ENCODE data around the gene FAF1. TPM values are rescaled to one million over a fixed set of nuclear protein-coding genes. Genes with fewer than 3 reads are reported as not detected.

FAF1 gene
- total and polyA plus RNA-seq, 2 of the 8 experiments (the other 6 are each of a cell fraction or from before 2014, with no cell fraction given): 10.8 to 65.9 TPM

GRCh38 chr1:50852889-50853288, 107.2 kb downstream of the FAF1 start:
- Histone ChIP-seq H3K56ac (replicated peaks; ENCODE audit: insufficient read length, low read depth, low read length) (no peak overlapping the region), H3K4me3 (ENCODE audit: extremely low read depth in 1 of 4, insufficient read depth in 2 of 4, low read depth in 3 of 4, low read length in 4 of 4) (no peak overlapping the region), H3K4me2 (ENCODE audit: insufficient read depth in 1 of 2, low read depth in 2 of 2, low read length in 2 of 2) (no peak overlapping the region), H3K4me1 (replicated peaks in 1 of 4; ENCODE audit: control insufficient read depth in 3 of 4, insufficient read depth in 4 of 4, low read length in 3 of 4) (no peaks in the 10 kb centered on the region), H3K4ac (replicated peaks; ENCODE audit: insufficient read length, low read depth, low read length) (no peak overlapping the region), H3K9me3 (ENCODE audit: insufficient read depth in 2 of 2, low read depth in 1 of 2, low read length in 1 of 2) (no peaks in the 10 kb centered on the region), H2BK5ac (ENCODE audit: low read depth, low read length) (no peak overlapping the region), H4K8ac (ENCODE audit: extremely low read depth, insufficient read depth, low read length) (no peak overlapping the region), H4K20me1 (replicated peaks in 1 of 2; ENCODE audit: control insufficient read depth in 1 of 2, insufficient read depth in 2 of 2, low read length in 2 of 2) (no peaks in the 10 kb centered on the region), H4K5ac (ENCODE audit: insufficient read length, low read depth, low read length) (no peak overlapping the region), H3K36me3 (ENCODE audit: control insufficient read depth in 2 of 4, insufficient read depth in 4 of 4, low read length in 3 of 4) (no peaks in the 10 kb centered on the region), H4K91ac (replicated peaks; ENCODE audit: insufficient read length, low read length) (no peak overlapping the region), H3K79me1 (ENCODE audit: low read depth, low read length) (no peaks in the 10 kb centered on the region), H3K27me3 (replicated peaks in 1 of 4; ENCODE audit: control insufficient read depth in 3 of 4, extremely low read depth in 1 of 4, insufficient read depth in 3 of 4, low read length in 3 of 4) (no peaks in the 10 kb centered on the region), H3K14ac (ENCODE audit: insufficient read length) (no peak overlapping the region), H2AK5ac (ENCODE audit: low read depth, low read length) (no peak overlapping the region), H3K23ac (ENCODE audit: insufficient read length) (no peak overlapping the region), H2BK120ac (replicated peaks; ENCODE audit: low read depth, low read length) (no peak overlapping the region), H3K9ac (replicated peaks in 1 of 4; ENCODE audit: extremely low read depth in 1 of 4, low read depth in 3 of 4, low read length in 3 of 4) (no peak overlapping the region), H2BK12ac (ENCODE audit: low read depth, low read length) (no peak overlapping the region), H3K79me2 (ENCODE audit: control insufficient read depth in 1 of 2, insufficient read depth in 2 of 2, low read length in 2 of 2) (no peaks in the 10 kb centered on the region), H2AFZ (ENCODE audit: low read length) (no peak overlapping the region), H3K27ac (ENCODE audit: low read depth, low read length) (no peak overlapping the region), H2BK20ac (ENCODE audit: low read length) (no peak overlapping the region), H2BK15ac (ENCODE audit: low read length) (no peak overlapping the region), H3K23me2 (ENCODE audit: low read depth, low read length) (no peaks in the 10 kb centered on the region), H3K18ac (ENCODE audit: extremely low read depth, low read length) (no peak overlapping the region)
- ChIA-PET CTCF (ENCODE audit: partially characterized antibody) (interaction anchor here (1.1 kb wide), 1 partner anchor 20 kb away, joined by 4 read pairs; no protein-coding TSS in a partner anchor), POLR2A (ENCODE audit: partially characterized antibody) (interaction anchor here (1.0 kb wide), 1 partner anchor 21 kb away, joined by 3 read pairs; no protein-coding TSS in a partner anchor)
- no peak for DNase-seq (ENCODE audit: low read depth in 1 of 2, low spot score in 2 of 2)
- FAIRE-seq: no peak
- WGBS, 2 experiments (ENCODE audit: extremely low coverage in 1 of 2, insufficient coverage in 1 of 2, insufficient read length in 1 of 2, insufficient replicate concordance in 2 of 2, low coverage in 1 of 2, low lambda C conversion rate in 2 of 2, missing lambda C conversion rate in 1 of 2): 91% methylated on average over 1 of the region's 1 CpG; no CpG with 5 or more reads in 1 of the 2 experiments
- TF ChIP-seq KDM5A (IDR thresholded peaks at IDR 0.05; ENCODE audit: low read length) (no peak), NANOG (IDR thresholded peaks at IDR 0.05; ENCODE audit: insufficient read depth, low read depth, low read length, poor library complexity, severe bottlenecking) (no peak), SUZ12 (IDR thresholded peaks at IDR 0.05; ENCODE audit: low read length) (no peak), ZNF274 (IDR thresholded peaks at IDR 0.05; ENCODE audit: borderline replicate concordance, extremely low read depth, low read length) (no peak), CTBP2 (IDR thresholded peaks at IDR 0.05; ENCODE audit: borderline replicate concordance, insufficient read depth, insufficient read length, low read length) (no peak), EP300 (IDR thresholded peaks at IDR 0.05; ENCODE audit: borderline replicate concordance in 1 of 2, low read depth in 2 of 2, low read length in 2 of 2) (no peak)
- TF ChIP-seq, protein P1, sequence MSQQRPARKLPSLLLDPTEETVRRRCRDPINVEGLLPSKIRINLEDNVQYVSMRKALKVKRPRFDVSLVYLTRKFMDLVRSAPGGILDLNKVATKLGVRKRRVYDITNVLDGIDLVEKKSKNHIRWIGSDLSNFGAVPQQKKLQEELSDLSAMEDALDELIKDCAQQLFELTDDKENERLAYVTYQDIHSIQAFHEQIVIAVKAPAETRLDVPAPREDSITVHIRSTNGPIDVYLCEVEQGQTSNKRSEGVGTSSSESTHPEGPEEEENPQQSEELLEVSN (IDR thresholded peaks at IDR 0.05): no peak

Measured in H1 (cell line).